Karpas-422 (cell line): ENCODE data around the gene PLD5. TPM values are rescaled to one million over a fixed set of nuclear protein-coding genes. Genes with fewer than 3 reads are reported as not detected.

Experiments
- DNase-seq: peaks from one replicate; pipeline ENCODE4 v3.0.0-alpha.2; 2015
- H2AFZ ChIP-seq: fragments of 200-600 bp; sonication (generic); 2 replicates; pipeline ENCODE4 v1.6.1; 2014; ENCODE audit warnings: antibody characterized with exemption, low read length, mixed read lengths
- H3K27ac ChIP-seq: fragments of 200-600 bp; sonication (generic); 2 replicates; pipeline ENCODE4 v1.5.1; 2014; ENCODE audit warnings: mild to moderate bottlenecking, low read length, moderate library complexity
- H3K27me3 ChIP-seq: fragments of 200-600 bp; sonication (generic); 2 replicates; pipeline ENCODE4 v1.6.1; 2014; ENCODE audit warnings: low read length, mixed read lengths
- H3K36me3 ChIP-seq: fragments of 200-600 bp; sonication (generic); 2 replicates; pipeline ENCODE4 v1.6.1; 2014; ENCODE audit warnings: low read length, mixed read lengths; ENCODE audit not compliant: insufficient read depth
- H3K4me1 ChIP-seq: fragments of 200-600 bp; sonication (generic); 2 replicates; pipeline ENCODE4 v1.6.1; 2014; ENCODE audit warnings: mild to moderate bottlenecking, low read length, mixed read lengths
- H3K4me2 ChIP-seq: fragments of 200-600 bp; sonication (generic); 2 replicates; pipeline ENCODE4 v1.6.1; 2014; ENCODE audit warnings: low read length, low read depth, mild to moderate bottlenecking; ENCODE audit not compliant: poor library complexity, severe bottlenecking
- H3K4me3 ChIP-seq: fragments of 200-600 bp; sonication (generic); 2 replicates; pipeline ENCODE4 v1.5.1; 2014; ENCODE audit warnings: mild to moderate bottlenecking, antibody characterized with exemption, low read length, mixed read lengths
- H3K79me2 ChIP-seq: fragments of 200-600 bp; sonication (generic); 2 replicates; pipeline ENCODE4 v1.6.1; 2014; ENCODE audit warnings: mild to moderate bottlenecking, low read length, mixed read lengths
- H3K9ac ChIP-seq: fragments of 200-600 bp; sonication (generic); 2 replicates; pipeline ENCODE4 v1.6.0; 2014; ENCODE audit warnings: low read length
- H3K9me2 ChIP-seq: fragments of 200-600 bp; sonication (generic), shearing (Covaris generic); replicated peaks from 2 replicates; pipeline ENCODE4 v1.6.0; 2014; ENCODE audit warnings: mild to moderate bottlenecking, low read length, moderate library complexity; ENCODE audit not compliant: insufficient read depth
- H3K9me3 ChIP-seq: fragments of 300-700, 200-600 bp; sonication (generic); 2 replicates; pipeline ENCODE4 v1.6.1; 2014; ENCODE audit warnings: low read length, mixed read lengths
- H4K20me1 ChIP-seq: fragments of 200-600 bp; sonication (generic); 2 replicates; pipeline ENCODE4 v1.6.1; 2014; ENCODE audit warnings: mild to moderate bottlenecking, antibody characterized with exemption, low read length, low read depth; ENCODE audit not compliant: insufficient read depth
- total RNA-seq: library from RNA; depleted of rRNA; stranded (reverse); fragments of >200 nt; shearing (Covaris generic); gene quantifications from 2 replicates; pipeline ENCODE4 v1.2.3, GENCODE V29; 2014; ENCODE audit warnings: low replicate concordance

PLD5 gene
- total RNA-seq, 1 experiment from 2014 or later: not detected

DNA sequence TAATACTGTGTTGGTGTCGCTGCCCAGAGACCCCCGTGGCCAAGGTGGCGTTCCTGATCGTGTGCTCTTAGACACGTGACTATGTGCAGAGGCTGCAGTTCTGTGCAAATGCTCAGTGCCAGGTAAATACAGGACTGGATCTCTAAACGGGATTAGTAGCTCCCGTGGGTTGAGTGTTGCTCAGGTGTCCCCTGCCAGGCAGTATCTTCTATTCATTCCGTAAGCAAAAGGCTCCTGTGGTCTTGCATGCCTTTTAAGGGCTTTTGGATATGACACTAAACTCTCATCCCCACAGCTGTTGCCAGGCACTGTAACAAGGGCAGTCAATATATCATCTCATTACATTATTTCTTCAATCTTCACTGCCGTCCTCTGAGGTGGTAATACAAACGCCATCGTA lies 431.4 kb downstream of the PLD5 start:
- peaks cover 11% of the 10 kb centered on the region for H3K4me1 ChIP-seq
- H3K36me3 ChIP-seq: no peaks in the 10 kb centered on the region
- H3K9me2 ChIP-seq: no peaks in the 10 kb centered on the region
- H3K9me3 ChIP-seq: no peaks in the 10 kb centered on the region
- H3K27me3 ChIP-seq: no peaks in the 10 kb centered on the region
- no peak overlapping the region for H3K9ac ChIP-seq
- no peaks in the 10 kb centered on the region for H3K79me2 ChIP-seq
- H4K20me1 ChIP-seq: no peaks in the 10 kb centered on the region
- no peak overlapping the region for H2AFZ ChIP-seq
- H3K27ac ChIP-seq: no peak overlapping the region
- H3K4me2 ChIP-seq: no peak overlapping the region
- no peak overlapping the region for H3K4me3 ChIP-seq
- no peak for DNase-seq

- Histone ChIP-seq H3K9me2 (no peaks in the 10 kb centered on the region), H4K20me1 (no peaks in the 10 kb centered on the region), H3K27ac (no peak overlapping the region), H3K36me3 (no peaks in the 10 kb centered on the region), H3K4me2 (no peak overlapping the region), H2AFZ (no peak overlapping the region), H3K79me2 (no peaks in the 10 kb centered on the region), H3K9ac (no peak overlapping the region), H3K27me3 (no peaks in the 10 kb centered on the region), H3K9me3 (no peaks in the 10 kb centered on the region), H3K4me3 (no peak overlapping the region), H3K4me1 (peaks cover 11% of the 10 kb centered on the region)
- DNase-seq: no peak
These were observed 434.6 kb downstream of the PLD5 start for GRCh38 chr1:242089911-242090310.

DNA sequence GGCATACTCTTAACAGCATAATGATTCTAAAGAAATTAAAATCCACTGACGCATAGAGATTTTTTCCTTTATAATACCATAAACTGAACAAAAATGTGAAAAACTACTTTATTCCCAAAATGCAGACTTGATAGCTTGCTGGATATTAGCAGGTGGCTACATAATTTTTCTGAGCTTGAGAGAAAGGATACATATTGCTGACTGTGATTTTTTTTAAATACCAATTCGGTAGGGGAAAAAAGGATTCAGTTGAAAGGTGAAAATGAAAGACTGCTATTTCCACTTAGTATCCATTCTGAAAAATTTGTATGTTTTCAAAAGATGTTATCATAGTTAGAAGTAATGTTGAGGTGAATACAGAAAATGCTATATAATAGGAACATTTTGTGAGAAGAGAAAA lies 435.6 kb downstream of the PLD5 start:
- H3K4me1 ChIP-seq: peaks cover 11% of the 10 kb centered on the region
- no peak for DNase-seq
- no peaks in the 10 kb centered on the region for H4K20me1 ChIP-seq
- H3K9ac ChIP-seq: no peak overlapping the region
- no peaks in the 10 kb centered on the region for H3K27me3 ChIP-seq
- H3K36me3 ChIP-seq: no peaks in the 10 kb centered on the region
- no peaks in the 10 kb centered on the region for H3K9me2 ChIP-seq
- no peaks in the 10 kb centered on the region for H3K79me2 ChIP-seq
- no peak overlapping the region for H3K27ac ChIP-seq
- no peaks in the 10 kb centered on the region for H3K9me3 ChIP-seq
- H3K4me2 ChIP-seq: no peak overlapping the region
- no peak overlapping the region for H3K4me3 ChIP-seq
- H2AFZ ChIP-seq: no peak overlapping the region

- H2AFZ ChIP-seq: no peak overlapping the region
- H3K79me2 ChIP-seq: no peaks in the 10 kb centered on the region
- H4K20me1 ChIP-seq: no peaks in the 10 kb centered on the region
- H3K36me3 ChIP-seq: no peaks in the 10 kb centered on the region
- H3K27ac ChIP-seq: no peak overlapping the region
- no peaks in the 10 kb centered on the region for H3K9me2 ChIP-seq
- no peaks in the 10 kb centered on the region for H3K27me3 ChIP-seq
- no peak overlapping the region for H3K9ac ChIP-seq
- H3K4me1 ChIP-seq: no peaks in the 10 kb centered on the region
- H3K4me3 ChIP-seq: no peak overlapping the region
- no peaks in the 10 kb centered on the region for H3K9me3 ChIP-seq
- no peak overlapping the region for H3K4me2 ChIP-seq
- DNase-seq: no peak
These were observed 437.8 kb downstream of the PLD5 start for GRCh38 chr1:242086706-242087105.

- no peak overlapping the region for H3K4me2 ChIP-seq
These were observed 438.4 kb downstream of the PLD5 start for GRCh38 chr1:242086093-242086492.

DNA sequence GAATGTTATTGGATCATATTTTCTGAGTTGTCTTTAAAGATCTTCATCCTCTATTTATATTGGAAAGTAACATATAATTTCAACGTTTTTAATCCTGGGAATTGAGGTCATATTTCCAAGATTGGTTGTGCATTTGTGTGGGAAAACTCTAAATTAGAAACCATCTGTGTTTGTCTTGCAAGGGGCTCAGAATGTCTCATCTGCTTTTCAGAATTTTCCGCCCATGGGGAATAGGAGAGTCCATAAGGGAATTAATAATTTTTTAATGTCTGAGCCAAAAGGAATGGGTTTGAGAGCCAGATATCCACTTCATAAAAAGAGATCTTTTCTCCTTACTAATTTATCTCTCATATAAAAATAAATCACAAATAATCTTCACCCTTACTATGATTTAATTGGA lies 440.8 kb downstream of the PLD5 start:
- Histone ChIP-seq H4K20me1 (no peaks in the 10 kb centered on the region), H3K9me2 (no peaks in the 10 kb centered on the region), H3K27me3 (no peaks in the 10 kb centered on the region), H2AFZ (no peak overlapping the region), H3K27ac (no peak overlapping the region), H3K79me2 (no peaks in the 10 kb centered on the region), H3K9me3 (no peaks in the 10 kb centered on the region), H3K4me2 (no peak overlapping the region), H3K4me3 (no peak overlapping the region), H3K4me1 (no peaks in the 10 kb centered on the region), H3K36me3 (no peaks in the 10 kb centered on the region), H3K9ac (no peak overlapping the region)
- DNase-seq: no peak

More at GRCh38 chr1:242086093-242086492, 438.4 kb downstream of the PLD5 start:
- no peaks in the 10 kb centered on the region for H3K4me1 ChIP-seq
- no peaks in the 10 kb centered on the region for H3K27me3 ChIP-seq
- H3K36me3 ChIP-seq: no peaks in the 10 kb centered on the region
- no peaks in the 10 kb centered on the region for H3K79me2 ChIP-seq
- no peaks in the 10 kb centered on the region for H3K9me3 ChIP-seq
- no peak overlapping the region for H3K27ac ChIP-seq
- no peak overlapping the region for H2AFZ ChIP-seq
- no peak overlapping the region for H3K4me3 ChIP-seq
- no peak overlapping the region for H3K9ac ChIP-seq
- no peaks in the 10 kb centered on the region for H3K9me2 ChIP-seq
- DNase-seq: no peak
- H4K20me1 ChIP-seq: no peaks in the 10 kb centered on the region

DNA sequence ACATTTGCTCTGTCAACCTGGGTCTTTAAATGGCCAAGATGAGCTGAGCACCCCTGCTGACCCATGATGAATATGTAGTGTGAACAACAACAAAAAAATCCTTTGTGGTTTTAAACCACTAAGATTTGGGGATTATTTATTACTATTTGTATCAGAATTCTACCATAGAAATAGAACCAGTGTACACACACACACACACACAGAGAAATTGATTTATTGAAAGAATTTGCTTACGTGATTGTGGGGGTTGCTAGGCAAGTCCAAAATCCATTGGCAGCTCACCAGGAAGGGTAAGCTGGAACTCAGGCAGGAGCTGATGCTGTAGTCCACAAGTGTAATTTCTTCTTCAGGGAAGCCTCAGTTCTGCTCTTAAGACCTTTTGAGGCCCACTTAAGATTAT lies 443.1 kb downstream of the PLD5 start:
- Histone ChIP-seq H2AFZ (no peak overlapping the region), H3K4me3 (no peak overlapping the region), H3K27ac (no peak overlapping the region), H3K79me2 (no peaks in the 10 kb centered on the region), H4K20me1 (no peaks in the 10 kb centered on the region), H3K9me3 (no peaks in the 10 kb centered on the region), H3K27me3 (no peaks in the 10 kb centered on the region), H3K4me1 (no peaks in the 10 kb centered on the region), H3K36me3 (no peaks in the 10 kb centered on the region), H3K9ac (no peak overlapping the region), H3K4me2 (no peak overlapping the region), H3K9me2 (no peaks in the 10 kb centered on the region)
- DNase-seq: no peak

GRCh38 chr1:242065813-242066212 lies 458.7 kb downstream of the PLD5 start:
- Histone ChIP-seq H2AFZ (no peak overlapping the region), H3K4me2 (no peak overlapping the region), H3K9ac (no peak overlapping the region), H4K20me1 (no peaks in the 10 kb centered on the region), H3K4me1 (peaks cover 6% of the 10 kb centered on the region), H3K36me3 (no peaks in the 10 kb centered on the region), H3K27ac (no peak overlapping the region), H3K4me3 (no peak overlapping the region), H3K9me2 (no peaks in the 10 kb centered on the region), H3K79me2 (no peaks in the 10 kb centered on the region), H3K27me3 (no peaks in the 10 kb centered on the region), H3K9me3 (no peaks in the 10 kb centered on the region)
- DNase-seq: no peak

GRCh38 chr1:242062271-242062670 lies 462.2 kb downstream of the PLD5 start:
- H3K4me3 ChIP-seq: no peak overlapping the region
- no peaks in the 10 kb centered on the region for H4K20me1 ChIP-seq
- no peaks in the 10 kb centered on the region for H3K36me3 ChIP-seq
- no peaks in the 10 kb centered on the region for H3K9me2 ChIP-seq
- no peaks in the 10 kb centered on the region for H3K27me3 ChIP-seq
- H3K9me3 ChIP-seq: no peaks in the 10 kb centered on the region
- H2AFZ ChIP-seq: no peak overlapping the region
- no peak overlapping the region for H3K9ac ChIP-seq
- peaks cover 6% of the 10 kb centered on the region for H3K4me1 ChIP-seq
- no peaks in the 10 kb centered on the region for H3K79me2 ChIP-seq
- no peak overlapping the region for H3K27ac ChIP-seq
- DNase-seq: no peak
- no peak overlapping the region for H3K4me2 ChIP-seq
